AG08396 (cell line): Measurements from ENCODE around the gene BPIFB2.

Experiments used
- DNase-seq: peaks from one replicate; pipeline ENCODE4 v3.0.0; 2012; ENCODE audit warnings: low spot score, mixed read lengths

Gene BPIFB2

DNA sequence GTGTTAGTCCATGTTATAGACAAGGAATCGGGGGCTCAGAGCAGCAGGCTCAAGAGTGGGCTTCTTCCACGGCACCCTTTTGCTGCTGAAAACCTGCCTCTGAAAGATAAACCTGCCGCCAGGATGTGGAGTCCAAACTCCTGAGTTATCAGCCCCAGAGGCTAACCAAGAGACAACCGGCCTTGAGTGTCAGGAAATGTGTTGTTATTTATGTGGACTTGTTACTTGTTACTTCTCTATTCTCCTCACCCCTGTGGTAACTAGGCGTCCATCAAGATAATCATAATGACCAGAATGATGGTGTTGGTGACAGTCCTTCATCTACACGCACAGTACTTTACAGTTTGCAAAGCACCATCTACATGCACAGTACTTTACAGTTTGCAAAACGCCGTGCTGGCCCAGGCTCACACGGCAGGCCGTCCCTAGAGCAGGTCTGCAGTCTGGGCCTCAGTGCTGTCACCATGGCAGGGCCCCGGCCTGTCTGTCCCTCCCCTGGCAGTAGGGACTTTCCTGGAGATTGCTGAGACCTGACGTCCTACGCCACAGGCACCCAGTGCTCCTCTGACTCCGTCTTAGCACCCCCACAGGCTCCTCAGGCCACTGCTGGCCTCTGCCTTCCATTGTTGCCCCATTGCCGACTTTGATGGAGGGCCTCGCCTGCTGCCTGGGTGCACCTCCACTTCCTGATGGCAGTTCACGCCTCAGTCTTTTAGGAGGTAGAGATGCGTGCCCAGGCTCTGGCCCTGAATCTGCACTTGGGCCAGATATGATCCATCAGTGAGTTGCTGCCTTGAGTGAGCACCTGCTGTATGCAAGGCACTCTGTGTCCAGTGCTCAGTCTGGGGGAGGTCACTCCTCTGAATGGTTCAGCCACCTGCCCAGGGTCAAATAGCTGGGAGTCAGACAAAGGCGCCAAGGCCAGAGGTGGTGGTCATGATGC lies 62.9 kb downstream of the BPIFB2 start:
- no peak for DNase-seq

DNA sequence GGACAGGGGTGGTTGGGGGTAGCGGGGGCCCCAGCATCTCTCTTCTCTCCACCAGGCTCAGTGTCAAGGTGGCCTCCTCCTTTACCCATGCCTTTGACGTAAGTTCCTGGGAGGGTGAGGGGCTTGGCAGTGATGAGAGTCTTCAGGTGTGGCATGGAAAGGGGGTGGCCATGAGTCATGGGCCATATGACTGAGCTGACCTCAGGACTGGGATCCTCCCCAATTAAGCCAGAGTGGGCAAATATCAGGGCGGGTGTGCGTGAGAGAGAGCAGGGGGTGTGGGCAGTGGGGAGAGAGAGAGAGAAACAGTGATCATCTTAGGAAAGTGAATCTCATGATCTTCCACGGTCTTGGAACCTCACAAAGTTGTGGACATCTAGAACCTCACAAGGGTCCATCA lies 63.7 kb downstream of the BPIFB2 start:
- DNase-seq, result no peak

DNA sequence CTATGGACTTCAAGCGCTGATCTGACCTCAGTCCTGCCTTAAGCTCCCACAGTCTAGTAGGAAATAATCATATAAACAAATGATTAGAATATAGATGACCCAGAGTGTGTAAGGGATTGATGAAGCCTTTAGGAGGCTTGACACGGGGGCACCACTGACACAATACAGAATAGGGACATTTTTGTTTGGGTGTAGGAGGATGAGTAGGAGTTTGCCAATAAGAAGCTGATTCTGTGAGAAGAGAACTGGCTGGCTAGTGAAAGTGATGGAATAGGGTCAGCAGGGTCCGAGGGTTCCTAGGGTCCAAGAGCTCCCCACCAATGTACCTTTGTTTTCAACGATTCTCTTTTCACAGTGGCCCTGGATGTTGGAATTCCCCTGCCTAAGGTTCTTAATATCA lies 64.9 kb downstream of the BPIFB2 start:
- no peak for DNase-seq

DNA sequence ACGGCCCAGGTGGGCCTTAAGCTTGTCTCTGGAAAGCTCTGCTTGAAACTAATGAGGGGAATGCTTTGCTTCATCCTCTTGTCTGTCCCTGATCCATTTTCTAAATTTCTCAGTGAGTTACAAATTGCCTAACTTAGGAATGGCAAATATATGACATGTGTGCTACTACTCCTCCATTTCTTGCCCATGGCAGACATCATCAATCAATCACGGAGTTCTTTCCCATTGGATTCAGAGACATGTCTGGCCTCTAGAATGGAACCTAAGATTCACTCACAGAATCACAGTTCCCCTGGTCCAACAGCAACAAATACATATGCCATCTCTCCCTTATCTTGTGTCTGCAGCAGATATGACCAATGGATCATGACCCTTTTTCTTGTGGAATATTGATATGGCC lies 65.3 kb downstream of the BPIFB2 start:
- no peak for DNase-seq
